GM12878 (cell line): ENCODE measurements around the gene HEXIM2. TPM values are rescaled to one million over a fixed set of nuclear protein-coding genes. Genes with fewer than 3 reads are reported as not detected.
A peak's percentile ranks its signal among the peaks of the same experiment; 100 is the strongest.

Source experiments
- ATAC-seq: fragments of 200-7000 bp; cut with Tn5 transposase; 3 replicates; pipeline ENCODE4 v1.9.1; 2020; ENCODE audit warnings: mild to moderate bottlenecking, moderate library complexity
- BruUV-seq: library from RNA; stranded (reverse); fragments of 400-500 nt; replicated peaks from 2 replicates; lab custom pipeline; 2021; lab: Mats Ljungman, UMichigan
- CTCF ChIA-PET: fragments of 300-600 bp; sonication (Branson Sonifier 250); formaldehyde crosslinking; extraction: SDS; loops from one replicate; lab custom pipeline; 2021; ENCODE audit warnings: inconsistent platforms; lab: Yijun Ruan, JAX
- POLR2A ChIA-PET: fragments of 350-600 bp; formaldehyde crosslinking; extraction: SDS; loops from one replicate; lab custom pipeline; 2021; ENCODE audit warnings: inconsistent platforms; lab: Charles Lee
- RAD21 ChIA-PET: fragments of 300-600 bp; sonication (Branson Sonifier 250); formaldehyde crosslinking; loops from one replicate; lab custom pipeline; 2023; ENCODE audit warnings: antibody characterized with exemption; ENCODE audit not compliant: unreplicated experiment; lab: Charles Lee
- SMC1A ChIA-PET: fragments of 300-600 bp; sonication (Branson Sonifier 250); formaldehyde crosslinking; loops from one replicate; lab custom pipeline; 2023; ENCODE audit not compliant: unreplicated experiment, uncharacterized antibody; lab: Charles Lee
- DNase-seq: peaks from one replicate; pipeline ENCODE4 v3.0.0-alpha.2; 2011; ENCODE audit warnings: low read depth, low spot score
- FAIRE-seq: peaks from 3 replicates; lab custom pipeline; 2011; peaks lifted over from hg19 to GRCh38; lab: Jason Lieb, UNC
- H2AFZ ChIP-seq: 2 replicates; pipeline ENCODE4 v1.6.0; 2011; ENCODE audit warnings: low read depth, low read length, control low read depth; ENCODE audit not compliant: control insufficient read depth
- H3K27ac ChIP-seq: 2 replicates; pipeline ENCODE4 v1.5.1; 2011; ENCODE audit warnings: control low read depth; ENCODE audit not compliant: control insufficient read depth, insufficient read depth
- H3K27me3 ChIP-seq, 2 experiments: replicated peaks in 1 of 2; 2 replicates each; pipeline versions ENCODE4 v1.6.0 to v1.6.1; 2011; ENCODE audit warnings: low read length in 1 of 2; ENCODE audit not compliant: control insufficient read depth in 2 of 2, insufficient read depth in 2 of 2
- H3K36me3 ChIP-seq, 2 experiments: 2 replicates each; pipeline ENCODE4 v1.5.1; 2011; ENCODE audit warnings: low read length in 1 of 2; ENCODE audit not compliant: control insufficient read depth in 2 of 2, insufficient read depth in 2 of 2
- H3K4me1 ChIP-seq: 2 replicates; pipeline ENCODE4 v1.6.1; 2011; ENCODE audit warnings: mild to moderate bottlenecking, low read length, moderate library complexity, mixed read lengths; ENCODE audit not compliant: control insufficient read depth, insufficient read depth
- H3K4me2 ChIP-seq: 2 replicates; pipeline ENCODE4 v1.6.0; 2011; ENCODE audit warnings: control low read depth; ENCODE audit not compliant: control insufficient read depth, insufficient read depth
- H3K4me3 ChIP-seq: fragments of 200-600 bp; sonication (generic); 2 replicates; pipeline ENCODE4 v1.5.1; 2016
- H3K79me2 ChIP-seq: 2 replicates; pipeline ENCODE4 v1.6.0; 2011; ENCODE audit warnings: low read length; ENCODE audit not compliant: control insufficient read depth, insufficient read depth
- H3K9ac ChIP-seq: 2 replicates; pipeline ENCODE4 v1.8.0; 2011; ENCODE audit warnings: low read length, control low read depth, mixed read lengths; ENCODE audit not compliant: control insufficient read depth, insufficient read depth
- H3K9me3 ChIP-seq: replicated peaks from 3 replicates; pipeline ENCODE4 v1.5.1; 2011; ENCODE audit warnings: mild to moderate bottlenecking, low read length; ENCODE audit not compliant: control insufficient read depth, insufficient read depth
- H4K20me1 ChIP-seq: 2 replicates; pipeline ENCODE4 v1.6.0; 2011; ENCODE audit not compliant: control insufficient read depth, insufficient read depth
- CBX3 ChIP-seq: fragments of 200-600 bp; sonication (generic); IDR thresholded peaks from 2 replicates; pipeline ENCODE4 v1.6.1; 2016; ENCODE audit warnings: low read depth, borderline replicate concordance
- KLF5 ChIP-seq: fragments of 450-650 bp; IDR thresholded peaks from 2 replicates; pipeline ENCODE4 v1.6.1; 2014; ENCODE audit warnings: mild to moderate bottlenecking; ENCODE audit not compliant: partially characterized antibody
- PAX5 ChIP-seq: IDR thresholded peaks from 2 replicates; pipeline ENCODE4 v1.6.1; 2011; ENCODE audit warnings: low read depth, low read length, borderline replicate concordance
- RAD21 ChIP-seq: IDR thresholded peaks from 2 replicates; pipeline ENCODE4 v1.6.1; 2011; ENCODE audit warnings: mild to moderate bottlenecking, low read depth, low read length, moderate library complexity; ENCODE audit not compliant: insufficient read depth
- RUNX3 ChIP-seq: IDR thresholded peaks from 2 replicates; pipeline ENCODE4 v1.6.1; 2012; ENCODE audit warnings: low read length, inconsistent platforms
- SIX5 ChIP-seq: IDR thresholded peaks from 2 replicates; pipeline ENCODE4 v1.6.1; 2011; ENCODE audit warnings: mild to moderate bottlenecking, low read depth, low read length, moderate library complexity; ENCODE audit not compliant: severe bottlenecking
- STAT3 ChIP-seq: IDR thresholded peaks from 2 replicates; pipeline ENCODE4 v1.6.1; 2011; ENCODE audit warnings: low read depth, low read length, improper control_type of control experiment
- WGBS: methylation state at CpG from one replicate; pipeline ENCODE4 v1.1.6; 2016; ENCODE audit warnings: low lambda C conversion rate; ENCODE audit not compliant: insufficient replicate concordance, insufficient coverage; ENCODE audit errors: missing lambda C conversion rate; 5-methylcytosine and 5-hydroxymethylcytosine counted together
- in situ Hi-C: fragments of 300-500 bp; cut with MboI; formaldehyde crosslinking; loops from 9 replicates; pipeline ENCODE4 v1.14.3; 2018; ENCODE audit warnings: mixed read lengths
- intact Hi-C: fragments of 100-400 bp; cut with micrococcal nuclease; formaldehyde crosslinking; loops from one replicate; pipeline ENCODE4 v1.14.2; 2022; ENCODE audit not compliant: unreplicated experiment
- polyA plus RNA-seq, 11 experiments: library from polyadenylated mRNA; depleted of rRNA in 4 of 11; unstranded in 6 of 11; stranded (reverse) in 5 of 11; fragments of >200 nt; fragmentation: Nextera tagmentation in 4 of 11; fragmentation: Illumina TruSeq in 1 of 11; extraction: Ambion mirVana in 4 of 11; extraction: Trizol in 1 of 11; gene quantifications; 1 replicate in 1 of 11; 2 replicates in 10 of 11; pipeline versions ENCODE4 v1.2.1 to v1.2.3, GENCODE V29; 2011 to 2016; ENCODE audit warnings: inconsistent platforms in 2 of 11, missing spikeins in 2 of 11, low read depth in 1 of 11
- total RNA-seq, 4 experiments: library from RNA; depleted of rRNA in 3 of 4; stranded (reverse); fragments of >200 nt in 3 of 4; fragmentation: Illumina TruSeq in 1 of 4; extraction: Trizol in 1 of 4; gene quantifications; 2 replicates each; pipeline versions ENCODE4 v1.2.1 to v1.2.3, GENCODE V29; 2013 to 2021
- TF ChIP-seq, protein P1 (sequence below): IDR thresholded peaks from 2 replicates; pipeline ENCODE4 v1.6.1; 2011; ENCODE audit warnings: borderline replicate concordance, low read depth, mild to moderate bottlenecking, moderate library complexity, mixed read lengths, low read length; ENCODE audit not compliant: insufficient read depth; ENCODE audit errors: extremely low read length
- TF ChIP-seq, protein P2 (sequence below): fragments of 450-650 bp; formaldehyde crosslinking; IDR thresholded peaks from 2 replicates; pipeline ENCODE4 v1.4.0; 2022; ENCODE audit warnings: mild to moderate bottlenecking, moderate library complexity
- TF ChIP-seq, protein P3 (sequence below): fragments of 450-650 bp; IDR thresholded peaks from 2 replicates; pipeline ENCODE4 v1.6.1; 2014; ENCODE audit warnings: mild to moderate bottlenecking
- TF ChIP-seq, protein P4 (sequence below): IDR thresholded peaks from 2 replicates; pipeline ENCODE4 v1.6.1; 2011; ENCODE audit warnings: borderline replicate concordance, low read depth, mild to moderate bottlenecking, moderate library complexity, low read length; ENCODE audit not compliant: insufficient read depth, poor library complexity, severe bottlenecking
- TF ChIP-seq, protein P5 (sequence below): fragments of 450-650 bp; IDR thresholded peaks from 2 replicates; pipeline ENCODE4 v1.6.1; 2018; ENCODE audit warnings: mild to moderate bottlenecking, low read depth, moderate library complexity; ENCODE audit not compliant: partially characterized antibody

The HEXIM2 gene
- total and polyA plus RNA-seq, 10 of the 15 experiments (the other 5 are each of a cell fraction or from before 2014, with no cell fraction given) = 0.10 to 10.3 (median 6.4) TPM

DNA sequence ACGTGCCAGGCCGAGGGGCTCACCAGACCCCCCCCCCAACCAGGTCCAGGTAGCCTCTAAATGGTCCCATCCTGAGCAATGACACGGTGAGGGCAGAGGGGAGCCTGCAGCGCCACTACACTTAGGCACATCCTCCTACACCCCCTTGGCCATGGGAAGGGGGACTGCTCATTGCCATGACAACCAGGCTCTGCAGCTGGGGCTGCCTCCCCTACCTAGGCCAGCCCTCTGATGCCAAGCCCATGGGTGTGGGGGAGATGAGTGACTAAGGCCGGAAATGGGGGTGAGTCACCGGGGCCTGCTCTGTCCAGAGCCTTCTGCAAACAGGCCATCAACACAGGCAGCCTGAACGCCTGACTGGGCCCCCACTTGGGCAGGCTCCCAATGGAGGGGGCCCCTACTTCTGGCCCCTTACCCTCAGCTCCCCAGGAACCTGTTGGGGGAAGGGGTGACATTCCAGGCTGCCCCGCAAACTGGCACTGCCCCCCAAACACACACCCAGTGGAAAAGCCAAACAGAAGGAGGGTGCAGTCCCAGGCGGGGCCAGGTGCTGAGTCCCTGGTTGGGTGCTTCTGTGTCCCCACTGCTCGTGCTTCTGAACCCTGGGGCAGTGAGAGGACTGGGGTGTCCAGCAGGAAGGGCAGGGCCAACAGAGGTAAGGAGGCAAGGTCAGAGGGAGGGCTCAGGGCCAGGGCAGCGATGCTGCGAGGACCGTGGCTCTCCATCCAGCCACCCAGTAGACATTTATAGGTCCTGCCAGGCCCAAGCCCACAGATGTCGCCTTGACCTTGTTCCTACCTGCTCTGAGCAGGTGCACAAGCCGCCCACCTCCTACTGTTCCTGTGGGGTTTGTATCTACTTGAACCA, 37.5 kb upstream of the HEXIM2 start:
- Histone ChIP-seq H3K4me1 (no peaks in the 10 kb centered on the region), H3K4me3 (no peak overlapping the region), H4K20me1 (no peaks in the 10 kb centered on the region), H3K27ac (no peak overlapping the region), H3K9ac (no peak overlapping the region), H3K4me2 (no peak overlapping the region), H3K79me2 (no peaks in the 10 kb centered on the region), H2AFZ (no peak overlapping the region), H3K9me3 (no peaks in the 10 kb centered on the region), H3K36me3 (no peaks in the 10 kb centered on the region), H3K27me3 (no peaks in the 10 kb centered on the region)
- intact Hi-C loops = no loop called here
- ChIA-PET RAD21 (no interaction called here), POLR2A (interaction anchor here (0.5 to 1.6 kb wide), 2 partner anchors 11 to 120 kb away, joined by 3 read pairs; partner anchors contain the start of gene ACBD4), SMC1A (interaction anchor here (0.5 kb wide), 1 partner anchor 153 kb away, joined by 3 read pairs; no protein-coding TSS in a partner anchor), CTCF (interaction anchor here (3.0 kb wide), 1 partner anchor 11 kb away, joined by 11 read pairs; the partner anchor contains the start of gene ACBD4)
- DNase-seq (no peak), FAIRE-seq (no peak), ATAC-seq (peak; percentile 92)
- in situ Hi-C loops = loop anchor here (10.0 kb wide), 1 partner anchor 349 kb away; no protein-coding TSS in a partner anchor
- 42% methylated on average over 15 of the region's 15 CpGs for WGBS
- no TSS peak for BruUV-seq
- TF ChIP-seq RAD21 (no peak), SIX5 (no peak), RUNX3 (no peak), CBX3 (no peak), KLF5 (no peak), STAT3 (no peak), PAX5 (no peak)
- TF ChIP-seq, protein P1, sequence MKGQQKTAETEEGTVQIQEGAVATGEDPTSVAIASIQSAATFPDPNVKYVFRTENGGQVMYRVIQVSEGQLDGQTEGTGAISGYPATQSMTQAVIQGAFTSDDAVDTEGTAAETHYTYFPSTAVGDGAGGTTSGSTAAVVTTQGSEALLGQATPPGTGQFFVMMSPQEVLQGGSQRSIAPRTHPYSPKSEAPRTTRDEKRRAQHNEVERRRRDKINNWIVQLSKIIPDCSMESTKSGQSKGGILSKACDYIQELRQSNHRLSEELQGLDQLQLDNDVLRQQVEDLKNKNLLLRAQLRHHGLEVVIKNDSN = no peak
- TF ChIP-seq, protein P2, sequence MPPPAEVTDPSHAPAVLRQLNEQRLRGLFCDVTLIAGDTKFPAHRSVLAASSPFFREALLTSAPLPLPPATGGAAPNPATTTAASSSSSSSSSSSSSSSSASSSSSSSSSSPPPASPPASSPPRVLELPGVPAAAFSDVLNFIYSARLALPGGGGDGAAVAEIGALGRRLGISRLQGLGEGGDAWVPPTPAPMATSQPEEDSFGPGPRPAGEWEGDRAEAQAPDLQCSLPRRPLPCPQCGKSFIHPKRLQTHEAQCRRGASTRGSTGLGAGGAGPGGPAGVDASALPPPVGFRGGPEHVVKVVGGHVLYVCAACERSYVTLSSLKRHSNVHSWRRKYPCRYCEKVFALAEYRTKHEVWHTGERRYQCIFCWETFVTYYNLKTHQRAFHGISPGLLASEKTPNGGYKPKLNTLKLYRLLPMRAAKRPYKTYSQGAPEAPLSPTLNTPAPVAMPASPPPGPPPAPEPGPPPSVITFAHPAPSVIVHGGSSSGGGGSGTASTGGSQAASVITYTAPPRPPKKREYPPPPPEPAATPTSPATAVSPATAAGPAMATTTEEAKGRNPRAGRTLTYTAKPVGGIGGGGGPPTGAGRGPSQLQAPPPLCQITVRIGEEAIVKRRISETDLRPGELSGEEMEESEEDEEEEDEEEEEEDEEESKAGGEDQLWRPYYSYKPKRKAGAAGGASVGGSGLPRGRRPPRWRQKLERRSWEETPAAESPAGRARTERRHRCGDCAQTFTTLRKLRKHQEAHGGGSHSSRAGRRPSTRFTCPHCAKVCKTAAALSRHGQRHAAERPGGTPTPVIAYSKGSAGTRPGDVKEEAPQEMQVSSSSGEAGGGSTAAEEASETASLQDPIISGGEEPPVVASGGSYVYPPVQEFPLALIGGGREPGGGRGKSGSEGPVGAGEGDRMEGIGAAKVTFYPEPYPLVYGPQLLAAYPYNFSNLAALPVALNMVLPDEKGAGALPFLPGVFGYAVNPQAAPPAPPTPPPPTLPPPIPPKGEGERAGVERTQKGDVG (CRISPR knock-in tag) = no peak
- TF ChIP-seq, protein P3, sequence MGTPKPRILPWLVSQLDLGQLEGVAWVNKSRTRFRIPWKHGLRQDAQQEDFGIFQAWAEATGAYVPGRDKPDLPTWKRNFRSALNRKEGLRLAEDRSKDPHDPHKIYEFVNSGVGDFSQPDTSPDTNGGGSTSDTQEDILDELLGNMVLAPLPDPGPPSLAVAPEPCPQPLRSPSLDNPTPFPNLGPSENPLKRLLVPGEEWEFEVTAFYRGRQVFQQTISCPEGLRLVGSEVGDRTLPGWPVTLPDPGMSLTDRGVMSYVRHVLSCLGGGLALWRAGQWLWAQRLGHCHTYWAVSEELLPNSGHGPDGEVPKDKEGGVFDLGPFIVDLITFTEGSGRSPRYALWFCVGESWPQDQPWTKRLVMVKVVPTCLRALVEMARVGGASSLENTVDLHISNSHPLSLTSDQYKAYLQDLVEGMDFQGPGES = no peak
- TF ChIP-seq, protein P4, sequence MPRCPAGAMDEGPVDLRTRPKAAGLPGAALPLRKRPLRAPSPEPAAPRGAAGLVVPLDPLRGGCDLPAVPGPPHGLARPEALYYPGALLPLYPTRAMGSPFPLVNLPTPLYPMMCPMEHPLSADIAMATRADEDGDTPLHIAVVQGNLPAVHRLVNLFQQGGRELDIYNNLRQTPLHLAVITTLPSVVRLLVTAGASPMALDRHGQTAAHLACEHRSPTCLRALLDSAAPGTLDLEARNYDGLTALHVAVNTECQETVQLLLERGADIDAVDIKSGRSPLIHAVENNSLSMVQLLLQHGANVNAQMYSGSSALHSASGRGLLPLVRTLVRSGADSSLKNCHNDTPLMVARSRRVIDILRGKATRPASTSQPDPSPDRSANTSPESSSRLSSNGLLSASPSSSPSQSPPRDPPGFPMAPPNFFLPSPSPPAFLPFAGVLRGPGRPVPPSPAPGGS = no peak
- TF ChIP-seq, protein P5, sequence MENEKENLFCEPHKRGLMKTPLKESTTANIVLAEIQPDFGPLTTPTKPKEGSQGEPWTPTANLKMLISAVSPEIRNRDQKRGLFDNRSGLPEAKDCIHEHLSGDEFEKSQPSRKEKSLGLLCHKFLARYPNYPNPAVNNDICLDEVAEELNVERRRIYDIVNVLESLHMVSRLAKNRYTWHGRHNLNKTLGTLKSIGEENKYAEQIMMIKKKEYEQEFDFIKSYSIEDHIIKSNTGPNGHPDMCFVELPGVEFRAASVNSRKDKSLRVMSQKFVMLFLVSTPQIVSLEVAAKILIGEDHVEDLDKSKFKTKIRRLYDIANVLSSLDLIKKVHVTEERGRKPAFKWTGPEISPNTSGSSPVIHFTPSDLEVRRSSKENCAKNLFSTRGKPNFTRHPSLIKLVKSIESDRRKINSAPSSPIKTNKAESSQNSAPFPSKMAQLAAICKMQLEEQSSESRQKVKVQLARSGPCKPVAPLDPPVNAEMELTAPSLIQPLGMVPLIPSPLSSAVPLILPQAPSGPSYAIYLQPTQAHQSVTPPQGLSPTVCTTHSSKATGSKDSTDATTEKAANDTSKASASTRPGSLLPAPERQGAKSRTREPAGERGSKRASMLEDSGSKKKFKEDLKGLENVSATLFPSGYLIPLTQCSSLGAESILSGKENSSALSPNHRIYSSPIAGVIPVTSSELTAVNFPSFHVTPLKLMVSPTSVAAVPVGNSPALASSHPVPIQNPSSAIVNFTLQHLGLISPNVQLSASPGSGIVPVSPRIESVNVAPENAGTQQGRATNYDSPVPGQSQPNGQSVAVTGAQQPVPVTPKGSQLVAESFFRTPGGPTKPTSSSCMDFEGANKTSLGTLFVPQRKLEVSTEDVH = no peak
